Lower lobe of right lung (tissue), 2 donors: ENCODE data around the gene KDM2A. TPM values are rescaled to one million over a fixed set of nuclear protein-coding genes. Genes with fewer than 3 reads are reported as not detected.

Experiments
- ATAC-seq, 2 donors: fragments of 200-7000 bp; cut with Tn5 transposase; one replicate each; pipeline ENCODE4 v1.9.1; 2020 to 2022; ENCODE audit warnings: mild to moderate bottlenecking in 2 of 2, moderate library complexity in 2 of 2
- DNase-seq: peaks from one replicate; pipeline ENCODE4 v3.0.0-alpha.2; 2020
- H3K27ac ChIP-seq: fragments of 200-600 bp; one replicate; pipeline ENCODE4 v1.8.0; 2022
- H3K27me3 ChIP-seq: fragments of 200-600 bp; one replicate; pipeline ENCODE4 v1.8.0; 2022; ENCODE audit warnings: low read depth
- H3K36me3 ChIP-seq: fragments of 200-600 bp; one replicate; pipeline ENCODE4 v1.8.0; 2022; ENCODE audit warnings: mild to moderate bottlenecking
- H3K4me1 ChIP-seq: fragments of 200-600 bp; one replicate; pipeline ENCODE4 v1.8.0; 2022
- H3K4me3 ChIP-seq: fragments of 200-600 bp; one replicate; pipeline ENCODE4 v1.8.0; 2022; ENCODE audit warnings: mild to moderate bottlenecking
- H3K9me3 ChIP-seq: fragments of 200-600 bp; one replicate; pipeline ENCODE4 v1.8.0; 2022
- intact Hi-C: fragments of 100-400 bp; cut with DNase I; formaldehyde crosslinking; loops from one replicate; pipeline ENCODE4 v1.11.0; 2022
- total RNA-seq: library from RNA; stranded (reverse); fragmentation: NEBNext Ultra II Directional; extraction: Animal tissue kit (Norgen Biotek cat#: 25700); gene quantifications from one replicate; pipeline ENCODE4 v1.2.1, GENCODE V29; 2021
- TF ChIP-seq, protein P1 (sequence below): fragments of 200-600 bp; IDR thresholded peaks from one replicate; pipeline ENCODE4 v1.8.0; 2022; ENCODE audit warnings: antibody characterized with exemption, mild to moderate bottlenecking
- donor health status: DM: no; HTN: yes; CAD: no; lungs with severe emphysema.

The KDM2A gene
- total RNA-seq, 1 donor from 2014 or later: 80.5 TPM

DNA sequence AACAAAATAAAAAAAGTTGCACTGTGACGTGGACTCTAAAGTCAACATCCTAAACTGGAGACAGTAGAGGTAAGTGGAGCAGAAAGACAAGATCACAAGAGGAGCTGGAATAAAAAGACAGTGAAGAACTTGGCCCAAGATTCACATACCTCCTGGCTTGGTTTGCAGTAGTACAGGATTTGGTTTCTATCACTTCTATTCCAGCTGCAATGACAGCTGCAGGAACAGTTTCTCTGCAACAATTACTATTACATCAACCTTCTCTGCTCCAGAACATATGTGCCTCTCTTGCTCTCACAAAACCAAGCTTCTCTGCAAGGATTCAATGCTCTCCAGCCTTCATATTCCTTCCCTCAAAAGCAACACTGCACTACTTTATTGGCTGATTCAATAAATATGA is 7.8 kb upstream of the KDM2A start:
- Histone ChIP-seq H3K9me3 (no peaks in the 10 kb centered on the region), H3K4me1 (peaks cover 11% of the 10 kb centered on the region), H3K27ac (no peak overlapping the region), H3K27me3 (no peaks in the 10 kb centered on the region), H3K4me3 (no peak overlapping the region), H3K36me3 (no peaks in the 10 kb centered on the region)
- intact Hi-C loops: no loop called here
- ATAC-seq (no peak), DNase-seq (no peak)
- TF ChIP-seq, protein P1, sequence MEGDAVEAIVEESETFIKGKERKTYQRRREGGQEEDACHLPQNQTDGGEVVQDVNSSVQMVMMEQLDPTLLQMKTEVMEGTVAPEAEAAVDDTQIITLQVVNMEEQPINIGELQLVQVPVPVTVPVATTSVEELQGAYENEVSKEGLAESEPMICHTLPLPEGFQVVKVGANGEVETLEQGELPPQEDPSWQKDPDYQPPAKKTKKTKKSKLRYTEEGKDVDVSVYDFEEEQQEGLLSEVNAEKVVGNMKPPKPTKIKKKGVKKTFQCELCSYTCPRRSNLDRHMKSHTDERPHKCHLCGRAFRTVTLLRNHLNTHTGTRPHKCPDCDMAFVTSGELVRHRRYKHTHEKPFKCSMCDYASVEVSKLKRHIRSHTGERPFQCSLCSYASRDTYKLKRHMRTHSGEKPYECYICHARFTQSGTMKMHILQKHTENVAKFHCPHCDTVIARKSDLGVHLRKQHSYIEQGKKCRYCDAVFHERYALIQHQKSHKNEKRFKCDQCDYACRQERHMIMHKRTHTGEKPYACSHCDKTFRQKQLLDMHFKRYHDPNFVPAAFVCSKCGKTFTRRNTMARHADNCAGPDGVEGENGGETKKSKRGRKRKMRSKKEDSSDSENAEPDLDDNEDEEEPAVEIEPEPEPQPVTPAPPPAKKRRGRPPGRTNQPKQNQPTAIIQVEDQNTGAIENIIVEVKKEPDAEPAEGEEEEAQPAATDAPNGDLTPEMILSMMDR: no peak

DNA sequence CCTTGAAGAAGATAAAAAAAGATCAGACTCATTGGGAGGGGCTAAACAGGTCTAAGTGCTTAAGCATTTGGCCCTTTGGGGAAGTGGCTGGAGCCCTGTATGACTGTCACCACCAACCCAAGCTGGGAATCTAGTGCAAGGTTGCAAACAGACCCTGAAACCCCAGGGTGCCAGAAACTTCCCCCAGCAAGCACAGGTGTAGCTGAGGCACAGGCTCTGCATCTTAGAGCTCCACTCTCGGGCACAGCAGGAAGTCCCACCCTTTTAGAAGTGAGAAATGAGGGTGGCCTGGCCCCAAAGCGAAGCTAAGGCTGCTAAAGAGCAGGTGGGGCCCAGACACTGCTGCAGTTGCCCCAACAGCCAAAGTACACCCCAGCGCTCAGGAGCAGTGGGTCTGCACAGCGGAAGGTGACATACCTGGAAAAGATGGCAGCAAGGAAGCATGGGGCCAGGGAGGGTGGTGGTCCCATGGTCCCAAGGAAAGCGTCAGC is 5.8 kb upstream of the KDM2A start:
- intact Hi-C loops: no loop called here
- no peak overlapping the region for H3K27ac ChIP-seq
- H3K36me3 ChIP-seq: no peaks in the 10 kb centered on the region
- no peak overlapping the region for H3K4me3 ChIP-seq
- peaks cover 20% of the 10 kb centered on the region for H3K4me1 ChIP-seq
- no peak for DNase-seq
- ATAC-seq: peak in 1 of 2 donors; percentile 7
- no peaks in the 10 kb centered on the region for H3K27me3 ChIP-seq
- TF ChIP-seq, protein P1: no peak
- no peaks in the 10 kb centered on the region for H3K9me3 ChIP-seq

DNA sequence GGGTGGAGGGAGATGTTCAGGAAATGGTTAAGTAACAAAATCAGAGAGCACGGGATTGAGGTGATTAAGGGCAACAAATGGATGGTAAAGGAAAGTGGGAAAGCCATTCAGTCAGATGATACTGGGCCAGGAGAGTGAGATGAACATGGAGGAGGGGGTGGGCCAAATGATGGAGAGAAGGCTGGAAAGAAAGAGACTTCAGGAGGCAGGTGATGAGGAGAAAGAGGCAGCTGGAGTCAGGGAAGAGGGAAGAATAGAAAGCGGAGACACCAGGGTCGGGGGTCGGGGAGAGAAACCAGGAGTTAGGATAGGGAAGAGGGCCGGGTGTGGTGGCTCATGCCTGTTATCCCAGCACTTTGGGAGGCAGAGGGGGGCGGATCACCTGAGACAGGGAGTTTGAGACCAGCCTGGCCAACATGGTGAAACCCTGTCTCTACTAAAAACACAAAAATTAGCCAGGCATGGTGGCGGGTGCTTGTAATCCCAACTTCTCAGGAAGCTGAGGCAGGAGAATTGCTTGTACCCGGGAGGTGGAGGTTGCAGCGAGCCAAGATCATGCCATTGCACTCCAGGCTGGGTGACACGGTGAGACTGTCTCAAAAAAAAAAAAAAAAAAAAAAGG is 4.7 kb upstream of the KDM2A start:
- ATAC-seq (no peak), DNase-seq (no peak)
- Histone ChIP-seq H3K36me3 (no peaks in the 10 kb centered on the region), H3K4me1 (peaks cover 20% of the 10 kb centered on the region), H3K27ac (no peak overlapping the region), H3K27me3 (no peaks in the 10 kb centered on the region), H3K9me3 (no peaks in the 10 kb centered on the region), H3K4me3 (no peak overlapping the region)
- TF ChIP-seq, protein P1: no peak
- intact Hi-C loops: no loop called here

DNA sequence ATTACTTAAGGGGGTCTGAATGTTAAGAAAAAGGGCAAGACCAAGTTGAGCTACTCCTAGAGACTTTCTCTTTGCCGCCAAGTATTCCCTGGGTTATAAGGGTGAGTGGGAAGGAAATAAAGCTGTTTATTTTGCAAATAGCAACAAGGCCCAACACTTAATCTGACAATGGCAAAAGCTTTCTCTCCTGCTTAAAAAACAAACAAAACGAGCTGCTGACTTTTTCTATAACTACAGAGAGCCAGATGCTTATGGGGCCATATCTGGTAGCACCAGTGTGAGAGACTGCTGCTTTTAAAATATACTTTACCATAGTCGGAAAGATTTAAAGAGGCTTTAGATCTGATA is 2.3 kb upstream of the KDM2A start:
- no peak overlapping the region for H3K4me3 ChIP-seq

DNA sequence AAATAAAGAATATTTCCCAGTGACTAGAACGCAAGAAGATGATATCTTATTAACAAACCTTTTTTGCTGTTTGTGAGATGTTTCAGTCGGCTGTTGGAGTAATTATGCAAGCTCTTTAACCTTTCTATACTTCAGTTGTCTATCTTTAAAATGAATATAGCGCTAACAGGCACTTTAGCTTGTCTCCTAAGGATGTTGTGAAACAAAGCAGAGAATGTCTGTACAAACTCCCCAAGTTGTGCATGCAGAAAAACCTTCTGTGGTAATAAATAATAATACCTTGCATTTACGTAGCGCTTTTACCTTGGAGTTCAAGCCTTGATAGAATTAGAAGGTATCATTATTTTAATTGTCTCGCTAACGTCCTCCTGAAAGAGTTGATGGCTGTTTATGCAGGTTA is 1.9 kb upstream of the KDM2A start:
- peak overlapping the region; percentile 52 for H3K4me3 ChIP-seq

More for the DNA sequence above, 2.3 kb upstream of the KDM2A start:
- intact Hi-C loops: no loop called here
- Histone ChIP-seq H3K4me1 (peaks cover 21% of the 10 kb centered on the region), H3K27ac (no peak overlapping the region), H3K36me3 (peaks cover 2% of the 10 kb centered on the region), H3K27me3 (no peaks in the 10 kb centered on the region), H3K9me3 (no peaks in the 10 kb centered on the region)
- ATAC-seq (no peak), DNase-seq (no peak)
- TF ChIP-seq, protein P1: no peak

More for the DNA sequence above, 1.9 kb upstream of the KDM2A start:
- H3K36me3 ChIP-seq: peaks cover 6% of the 10 kb centered on the region
- no peak for ATAC-seq
- no peak for DNase-seq
- no peaks in the 10 kb centered on the region for H3K27me3 ChIP-seq
- intact Hi-C loops: no loop called here
- peaks cover 26% of the 10 kb centered on the region for H3K4me1 ChIP-seq
- peak overlapping the region; percentile 98 for H3K27ac ChIP-seq
- TF ChIP-seq, protein P1: no peak
- H3K9me3 ChIP-seq: no peaks in the 10 kb centered on the region
